Measurements from ENCODE around the gene HGFAC.

DNA sequence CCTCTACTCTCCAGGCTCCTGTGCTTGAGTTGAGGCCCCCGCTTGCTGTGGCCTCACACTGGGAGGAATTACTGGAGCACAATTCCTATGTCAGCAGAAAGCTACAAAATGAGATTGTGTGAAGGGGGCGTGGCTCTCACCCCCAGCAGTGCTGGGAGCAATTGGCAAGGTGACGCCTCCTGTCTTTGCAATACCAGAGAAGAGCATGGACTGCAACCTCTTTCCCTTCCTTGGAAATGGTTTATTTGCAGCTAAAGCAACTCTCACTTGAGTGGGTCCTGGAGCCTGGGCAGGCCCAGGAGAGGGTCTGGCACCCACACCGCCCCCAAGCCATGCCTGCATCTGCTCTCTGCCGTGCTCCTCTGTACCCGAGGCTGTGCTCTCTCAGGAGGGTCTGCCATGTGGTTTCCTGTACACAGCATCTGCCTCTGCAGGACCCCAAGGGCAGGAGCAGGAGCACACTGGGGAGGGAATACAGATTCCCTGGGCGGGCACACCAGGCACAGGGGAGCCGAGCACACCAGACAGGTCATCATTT lies 32.9 kb upstream of the HGFAC start:
- no peak for TF ChIP-seq EZH2 (IDR thresholded peaks at IDR 0.05; ENCODE audit: low read depth)
- TF ChIP-seq, protein P1, sequence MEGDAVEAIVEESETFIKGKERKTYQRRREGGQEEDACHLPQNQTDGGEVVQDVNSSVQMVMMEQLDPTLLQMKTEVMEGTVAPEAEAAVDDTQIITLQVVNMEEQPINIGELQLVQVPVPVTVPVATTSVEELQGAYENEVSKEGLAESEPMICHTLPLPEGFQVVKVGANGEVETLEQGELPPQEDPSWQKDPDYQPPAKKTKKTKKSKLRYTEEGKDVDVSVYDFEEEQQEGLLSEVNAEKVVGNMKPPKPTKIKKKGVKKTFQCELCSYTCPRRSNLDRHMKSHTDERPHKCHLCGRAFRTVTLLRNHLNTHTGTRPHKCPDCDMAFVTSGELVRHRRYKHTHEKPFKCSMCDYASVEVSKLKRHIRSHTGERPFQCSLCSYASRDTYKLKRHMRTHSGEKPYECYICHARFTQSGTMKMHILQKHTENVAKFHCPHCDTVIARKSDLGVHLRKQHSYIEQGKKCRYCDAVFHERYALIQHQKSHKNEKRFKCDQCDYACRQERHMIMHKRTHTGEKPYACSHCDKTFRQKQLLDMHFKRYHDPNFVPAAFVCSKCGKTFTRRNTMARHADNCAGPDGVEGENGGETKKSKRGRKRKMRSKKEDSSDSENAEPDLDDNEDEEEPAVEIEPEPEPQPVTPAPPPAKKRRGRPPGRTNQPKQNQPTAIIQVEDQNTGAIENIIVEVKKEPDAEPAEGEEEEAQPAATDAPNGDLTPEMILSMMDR (conservative IDR thresholded peaks at IDR 0.05), result no peak

All from PC-9 (cell line).